Measurements from ENCODE around the gene MGAT5B. TPM values are rescaled to one million over a fixed set of nuclear protein-coding genes. Genes with fewer than 3 reads are reported as not detected.
"Not testable (repeated sequence)": the region's sequence is repeated elsewhere in the genome, so short reads cannot be mapped to it uniquely, and the experiment has no call there.

MGAT5B gene
- total and polyA plus RNA-seq, 9 of the 15 experiments (the other 6 are each of a cell fraction or from before 2014, with no cell fraction given): 0.09 to 0.43 (median 0.18) TPM; not detected in 4

DNA sequence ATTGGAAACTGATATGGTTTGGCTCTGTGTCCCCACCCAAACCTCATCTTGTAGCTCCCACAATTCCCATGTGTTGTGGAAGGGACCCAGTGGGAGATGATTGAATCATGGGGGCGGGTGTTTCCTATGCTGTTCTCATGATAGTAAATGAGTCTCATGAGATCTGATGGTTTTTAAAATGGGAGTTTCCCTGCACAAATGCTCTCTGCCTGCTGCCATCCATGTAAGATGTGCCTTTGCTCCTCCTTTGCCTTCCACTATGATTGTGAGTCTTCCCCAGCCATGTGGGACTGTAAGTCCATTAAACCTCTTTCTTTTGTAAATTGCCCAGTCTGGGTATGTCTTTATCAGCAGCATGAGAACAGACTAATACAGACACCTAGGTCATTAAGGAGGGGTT, 109.8 kb downstream of the MGAT5B start:
- peaks cover 2 to 23% of the 10 kb centered on the region in 2 experiments; a peak in 3 of 5 replicates for H3K27me3 ChIP-seq (ENCODE audit: control insufficient read depth in 2 of 2, insufficient read depth in 2 of 2, low read length in 2 of 2)
- BruUV-seq (replicated peaks); H3K27ac ChIP-seq (ENCODE audit: extremely low read depth, low read depth, low read length); H3K4me3 ChIP-seq; H3K4me1 ChIP-seq (replicated peaks in 1 of 2; ENCODE audit: control insufficient read depth in 2 of 2, insufficient read depth in 2 of 2, low read length in 2 of 2); H3K9me3 ChIP-seq (replicated peaks; ENCODE audit: control insufficient read depth, insufficient read depth, low read depth, low read length); H3K9ac ChIP-seq (ENCODE audit: insufficient read depth in 1 of 2, low read depth in 2 of 2, low read length in 2 of 2); POLR2A ChIA-PET; H4K20me1 ChIP-seq (replicated peaks; ENCODE audit: control insufficient read depth, insufficient read depth, low read length); H3K4me2 ChIP-seq (ENCODE audit: insufficient read depth, low read length); in situ Hi-C loops (cut with MboI); ATAC-seq; DNase-seq (ENCODE audit: extremely low read depth in 1 of 4, low spot score in 3 of 4); H3K36me3 ChIP-seq (ENCODE audit: control insufficient read depth, insufficient read depth, low read length); H3K79me2 ChIP-seq (ENCODE audit: control insufficient read depth, insufficient read depth, low read length); intact Hi-C loops (cut with micrococcal nuclease); CTCF ChIA-PET (ENCODE audit: low intra/inter-chr PET ratio); H2AFZ ChIP-seq (ENCODE audit: low read depth, low read length); FAIRE-seq; H3K9me1 ChIP-seq (ENCODE audit: control insufficient read depth, insufficient read depth, low read length): not testable (repeated sequence)
- WGBS (ENCODE audit: insufficient coverage, low coverage, missing lambda C conversion rate): 0% methylated on average over 1 of the region's 1 CpG
- TF ChIP-seq ZFP36 (IDR thresholded peaks at IDR 0.05; ENCODE audit: low read depth, low read length, partially characterized antibody) (peak; percentile 31), ZNF431 (CRISPR knock-in tag; IDR thresholded peaks at IDR 0.05) (peak; percentile 98)

DNA sequence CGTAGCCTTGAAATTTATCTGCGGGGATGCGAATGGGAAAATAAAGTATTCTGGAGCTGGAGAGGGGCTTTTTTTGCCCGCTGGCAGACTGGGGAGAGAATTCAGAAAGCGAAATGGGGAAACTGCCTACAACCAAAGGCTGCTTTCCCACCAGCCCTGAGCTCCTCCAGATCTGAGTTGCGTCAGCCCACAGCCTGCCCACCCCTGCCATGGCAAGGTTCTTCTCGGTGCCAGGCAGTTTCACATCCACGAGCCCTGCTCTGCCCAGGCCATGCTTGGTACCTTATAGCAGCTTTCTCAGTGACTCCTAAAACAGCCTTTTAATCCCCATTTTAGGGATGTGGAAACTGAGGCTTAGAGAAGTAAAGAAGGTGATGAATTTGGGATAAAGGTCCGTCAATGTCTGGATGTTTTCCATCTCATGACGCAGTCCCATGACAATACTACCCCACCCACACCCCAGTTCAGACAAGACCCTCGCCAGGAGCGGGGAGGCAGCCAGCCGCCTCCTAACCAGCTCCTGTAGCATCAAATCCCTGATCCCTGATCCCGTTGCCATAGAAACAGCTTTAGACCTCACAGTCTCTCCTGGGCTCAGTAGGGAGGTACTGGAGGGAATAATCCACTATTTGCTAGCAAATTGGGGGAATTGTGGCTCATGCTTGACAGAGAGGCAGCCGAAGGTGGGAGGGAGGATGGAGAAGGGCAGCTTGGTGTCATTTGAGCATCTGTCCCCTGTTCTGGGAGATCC, 113.5 kb downstream of the MGAT5B start:
- Histone ChIP-seq H3K36me3 (ENCODE audit: control insufficient read depth, insufficient read depth, low read length) (no peaks in the 10 kb centered on the region), H4K20me1 (replicated peaks; ENCODE audit: control insufficient read depth, insufficient read depth, low read length) (no peaks in the 10 kb centered on the region; the same call in 1 of the 2 replicates), H3K79me2 (ENCODE audit: control insufficient read depth, insufficient read depth, low read length) (no peaks in the 10 kb centered on the region), H3K9me3 (replicated peaks; ENCODE audit: control insufficient read depth, insufficient read depth, low read depth, low read length) (no peaks in the 10 kb centered on the region), H3K9me1 (ENCODE audit: control insufficient read depth, insufficient read depth, low read length) (no peaks in the 10 kb centered on the region), H3K4me2 (ENCODE audit: insufficient read depth, low read length) (no peak overlapping the region), H3K27me3 (ENCODE audit: control insufficient read depth in 2 of 2, insufficient read depth in 2 of 2, low read length in 2 of 2) (peaks cover 4 to 25% of the 10 kb centered on the region in 2 experiments), H3K4me3 (no peak overlapping the region), H2AFZ (ENCODE audit: low read depth, low read length) (no peak overlapping the region), H3K9ac (ENCODE audit: insufficient read depth in 1 of 2, low read depth in 2 of 2, low read length in 2 of 2) (no peak overlapping the region), H3K27ac (ENCODE audit: extremely low read depth, low read depth, low read length) (no peak overlapping the region), H3K4me1 (replicated peaks in 1 of 2; ENCODE audit: control insufficient read depth in 2 of 2, insufficient read depth in 2 of 2, low read length in 2 of 2) (0 out of 5 replicates have a peak, but pooled peaks cover 0 to 3% of the 10 kb centered on the region in 2 experiments)
- CTCF ChIA-PET (ENCODE audit: low intra/inter-chr PET ratio): no interaction called here
- POLR2A ChIA-PET: interaction anchor here (0.7 to 1.1 kb wide), 2 partner anchors 42 to 82 kb away, joined by 3 read pairs; no protein-coding TSS in a partner anchor
- ATAC-seq (no peak), DNase-seq (ENCODE audit: extremely low read depth in 1 of 4, low spot score in 3 of 4) (no peak), FAIRE-seq (no peak)
- no TSS peak for BruUV-seq (replicated peaks)
- in situ Hi-C loops (cut with MboI) (no loop called here), intact Hi-C loops (cut with micrococcal nuclease) (no loop called here)
- 1% methylated on average over 14 of the region's 15 CpGs for WGBS (ENCODE audit: insufficient coverage, low coverage, missing lambda C conversion rate)
- TF ChIP-seq NCOA6 (IDR thresholded peaks at IDR 0.05) (no peak), TAF7 (tag; IDR thresholded peaks at IDR 0.05) (no peak), HNRNPUL1 (IDR thresholded peaks at IDR 0.05; ENCODE audit: low read length) (no peak), RFX1 (IDR thresholded peaks at IDR 0.05) (peak; percentile 70)
- TF ChIP-seq, protein P1, sequence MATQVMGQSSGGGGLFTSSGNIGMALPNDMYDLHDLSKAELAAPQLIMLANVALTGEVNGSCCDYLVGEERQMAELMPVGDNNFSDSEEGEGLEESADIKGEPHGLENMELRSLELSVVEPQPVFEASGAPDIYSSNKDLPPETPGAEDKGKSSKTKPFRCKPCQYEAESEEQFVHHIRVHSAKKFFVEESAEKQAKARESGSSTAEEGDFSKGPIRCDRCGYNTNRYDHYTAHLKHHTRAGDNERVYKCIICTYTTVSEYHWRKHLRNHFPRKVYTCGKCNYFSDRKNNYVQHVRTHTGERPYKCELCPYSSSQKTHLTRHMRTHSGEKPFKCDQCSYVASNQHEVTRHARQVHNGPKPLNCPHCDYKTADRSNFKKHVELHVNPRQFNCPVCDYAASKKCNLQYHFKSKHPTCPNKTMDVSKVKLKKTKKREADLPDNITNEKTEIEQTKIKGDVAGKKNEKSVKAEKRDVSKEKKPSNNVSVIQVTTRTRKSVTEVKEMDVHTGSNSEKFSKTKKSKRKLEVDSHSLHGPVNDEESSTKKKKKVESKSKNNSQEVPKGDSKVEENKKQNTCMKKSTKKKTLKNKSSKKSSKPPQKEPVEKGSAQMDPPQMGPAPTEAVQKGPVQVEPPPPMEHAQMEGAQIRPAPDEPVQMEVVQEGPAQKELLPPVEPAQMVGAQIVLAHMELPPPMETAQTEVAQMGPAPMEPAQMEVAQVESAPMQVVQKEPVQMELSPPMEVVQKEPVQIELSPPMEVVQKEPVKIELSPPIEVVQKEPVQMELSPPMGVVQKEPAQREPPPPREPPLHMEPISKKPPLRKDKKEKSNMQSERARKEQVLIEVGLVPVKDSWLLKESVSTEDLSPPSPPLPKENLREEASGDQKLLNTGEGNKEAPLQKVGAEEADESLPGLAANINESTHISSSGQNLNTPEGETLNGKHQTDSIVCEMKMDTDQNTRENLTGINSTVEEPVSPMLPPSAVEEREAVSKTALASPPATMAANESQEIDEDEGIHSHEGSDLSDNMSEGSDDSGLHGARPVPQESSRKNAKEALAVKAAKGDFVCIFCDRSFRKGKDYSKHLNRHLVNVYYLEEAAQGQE (IDR thresholded peaks at IDR 0.05; ENCODE audit: borderline replicate concordance): no peak
- TF ChIP-seq, protein P1 (CRISPR knock-in tag; IDR thresholded peaks at IDR 0.05; ENCODE audit: low read depth): no peak
